ENCODE measurements around the gene ATP6V0A1. TPM values are rescaled to one million over a fixed set of nuclear protein-coding genes. Genes with fewer than 3 reads are reported as not detected.

The ATP6V0A1 gene
- total RNA-seq, 2 experiments from 2014 or later, result 10.4 to 14.4 TPM

DNA sequence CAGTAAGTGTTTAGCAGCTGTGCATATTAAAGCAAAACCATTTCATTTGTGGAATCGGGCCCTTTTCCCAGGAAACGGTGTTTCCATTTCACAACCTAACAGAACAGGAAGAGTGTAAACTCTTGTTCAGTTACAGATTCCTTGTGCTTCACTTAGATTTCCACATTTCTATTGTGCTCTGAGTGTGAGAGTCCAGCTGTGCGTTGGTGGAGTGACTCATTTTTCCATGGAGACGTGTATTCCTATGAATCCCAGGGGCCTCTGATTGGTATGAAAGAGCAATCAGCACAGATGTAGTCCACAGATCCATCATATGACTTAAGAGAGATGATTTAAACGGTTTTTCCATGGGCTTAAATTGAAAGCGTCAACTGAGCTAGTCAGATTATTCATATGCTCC is 22.3 kb upstream of the ATP6V0A1 start:
- Histone ChIP-seq H3K9me3 (ENCODE audit: control insufficient read depth in 1 of 2, insufficient read depth in 1 of 2, low read length in 2 of 2) (no peaks in the 10 kb centered on the region), H3K4me3 (ENCODE audit: low read length) (no peak overlapping the region), H3K27me3 (ENCODE audit: control insufficient read depth in 1 of 2, insufficient read depth in 2 of 2, low read length in 2 of 2) (no peaks in the 10 kb centered on the region), H3K4me1 (ENCODE audit: insufficient read depth, low read length) (no peaks in the 10 kb centered on the region), H3K27ac (ENCODE audit: low read depth in 1 of 2, low read length in 2 of 2) (no peak overlapping the region), H3K36me3 (ENCODE audit: insufficient read depth, low read length) (no peaks in the 10 kb centered on the region)
- no peaks in the 10 kb centered on the region for H3K36me3 Mint-ChIP-seq (ENCODE audit: low read depth)
- DNase-seq (no peak), ATAC-seq (ENCODE audit: poor library complexity) (no peak)
- no peaks in the 10 kb centered on the region for H3K9me3 Mint-ChIP-seq
- ChIA-PET CTCF (no interaction called here), POLR2A (no interaction called here)
- no peaks in the 10 kb centered on the region for H3K27me3 Mint-ChIP-seq
- TF ChIP-seq, protein P1, sequence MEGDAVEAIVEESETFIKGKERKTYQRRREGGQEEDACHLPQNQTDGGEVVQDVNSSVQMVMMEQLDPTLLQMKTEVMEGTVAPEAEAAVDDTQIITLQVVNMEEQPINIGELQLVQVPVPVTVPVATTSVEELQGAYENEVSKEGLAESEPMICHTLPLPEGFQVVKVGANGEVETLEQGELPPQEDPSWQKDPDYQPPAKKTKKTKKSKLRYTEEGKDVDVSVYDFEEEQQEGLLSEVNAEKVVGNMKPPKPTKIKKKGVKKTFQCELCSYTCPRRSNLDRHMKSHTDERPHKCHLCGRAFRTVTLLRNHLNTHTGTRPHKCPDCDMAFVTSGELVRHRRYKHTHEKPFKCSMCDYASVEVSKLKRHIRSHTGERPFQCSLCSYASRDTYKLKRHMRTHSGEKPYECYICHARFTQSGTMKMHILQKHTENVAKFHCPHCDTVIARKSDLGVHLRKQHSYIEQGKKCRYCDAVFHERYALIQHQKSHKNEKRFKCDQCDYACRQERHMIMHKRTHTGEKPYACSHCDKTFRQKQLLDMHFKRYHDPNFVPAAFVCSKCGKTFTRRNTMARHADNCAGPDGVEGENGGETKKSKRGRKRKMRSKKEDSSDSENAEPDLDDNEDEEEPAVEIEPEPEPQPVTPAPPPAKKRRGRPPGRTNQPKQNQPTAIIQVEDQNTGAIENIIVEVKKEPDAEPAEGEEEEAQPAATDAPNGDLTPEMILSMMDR (IDR thresholded peaks at IDR 0.05), result no peak
- intact Hi-C loops (cut with DNase I, micrococcal nuclease), result loop anchor here in 1 of 2 experiments (10.0 kb wide), 1 partner anchor 48 kb away; no protein-coding TSS in a partner anchor
- H3K27ac Mint-ChIP-seq, result no peak overlapping the region
- H3K4me3 Mint-ChIP-seq, result no peak overlapping the region
- peaks cover 1% of the 10 kb centered on the region for H3K4me1 Mint-ChIP-seq (ENCODE audit: low read depth)

DNA sequence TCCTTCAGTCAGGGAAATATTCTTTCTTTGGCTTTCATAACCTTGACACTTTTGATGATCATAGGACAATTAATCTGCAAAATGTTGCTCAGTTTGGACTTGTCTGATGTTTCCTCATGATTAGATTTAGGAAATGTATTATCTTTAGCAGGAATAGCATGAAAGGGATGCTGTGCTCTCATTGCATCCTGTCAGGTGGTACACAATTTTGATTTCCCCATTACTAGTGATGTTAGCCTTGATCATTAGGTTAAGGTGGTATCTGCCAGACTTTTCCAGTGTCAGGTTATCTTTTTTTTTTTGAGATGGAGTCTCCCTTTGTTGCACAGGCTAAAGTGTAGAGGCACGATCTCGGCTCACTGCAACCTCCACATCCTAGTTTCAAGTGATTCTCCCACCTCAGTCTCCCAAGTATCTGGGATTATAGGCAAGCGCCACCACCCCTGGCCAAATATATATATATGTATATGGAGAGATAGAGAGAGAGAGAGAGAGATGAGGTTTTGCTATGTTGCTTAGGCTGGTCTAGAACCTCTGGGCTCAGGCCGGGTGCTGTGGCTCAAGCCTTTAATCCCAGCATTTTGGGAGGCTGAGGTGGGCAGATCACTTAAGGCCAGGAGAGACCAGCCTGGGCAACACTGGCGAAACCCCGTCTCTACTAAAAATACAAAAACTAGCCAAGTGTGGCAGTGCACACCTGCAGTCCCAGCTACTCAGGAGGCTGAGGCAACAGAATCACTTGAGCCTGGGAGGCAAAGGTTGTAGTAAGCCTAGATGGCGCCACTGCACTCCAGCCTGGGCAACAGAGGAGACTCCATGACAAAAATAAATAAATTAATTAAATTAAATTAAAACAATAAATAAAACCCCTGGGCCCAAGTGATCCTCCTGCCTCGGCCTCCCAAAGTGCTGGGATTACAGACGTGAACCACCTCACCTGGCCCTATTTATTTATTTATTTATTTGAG is 19.8 kb upstream of the ATP6V0A1 start:
- Mint-ChIP-seq H3K4me3 (no peak overlapping the region), H3K27ac (no peak overlapping the region), H3K4me1 (ENCODE audit: low read depth) (peaks cover 10% of the 10 kb centered on the region), H3K9me3 (no peaks in the 10 kb centered on the region), H3K36me3 (ENCODE audit: low read depth) (no peaks in the 10 kb centered on the region), H3K27me3 (no peaks in the 10 kb centered on the region)
- POLR2A ChIA-PET, result interaction anchor here (0.9 kb wide), 1 partner anchor 15 kb away, joined by 3 read pairs; no protein-coding TSS in a partner anchor
- Histone ChIP-seq H3K9me3 (ENCODE audit: control insufficient read depth in 1 of 2, insufficient read depth in 1 of 2, low read length in 2 of 2) (no peaks in the 10 kb centered on the region), H3K36me3 (ENCODE audit: insufficient read depth, low read length) (no peaks in the 10 kb centered on the region), H3K27ac (ENCODE audit: low read depth in 1 of 2, low read length in 2 of 2) (no peak overlapping the region), H3K4me1 (ENCODE audit: insufficient read depth, low read length) (peaks cover 7% of the 10 kb centered on the region), H3K4me3 (ENCODE audit: low read length) (no peak overlapping the region), H3K27me3 (ENCODE audit: control insufficient read depth in 1 of 2, insufficient read depth in 2 of 2, low read length in 2 of 2) (no peaks in the 10 kb centered on the region)
- DNase-seq (peak in 12 of 14 experiments; percentile 26 to 71 (median 40)), ATAC-seq (ENCODE audit: poor library complexity) (peak; percentile 21)
- CTCF ChIA-PET, result interaction anchor here (0.7 to 1.6 kb wide), 2 partner anchors 10 to 17 kb away, joined by 3 read pairs; no protein-coding TSS in a partner anchor
- intact Hi-C loops (cut with DNase I, micrococcal nuclease), result loop anchor here in 1 of 2 experiments (10.0 kb wide), 1 partner anchor 46 kb away; no protein-coding TSS in a partner anchor
- TF ChIP-seq, protein P1 (IDR thresholded peaks at IDR 0.05), result peak; percentile 57

DNA sequence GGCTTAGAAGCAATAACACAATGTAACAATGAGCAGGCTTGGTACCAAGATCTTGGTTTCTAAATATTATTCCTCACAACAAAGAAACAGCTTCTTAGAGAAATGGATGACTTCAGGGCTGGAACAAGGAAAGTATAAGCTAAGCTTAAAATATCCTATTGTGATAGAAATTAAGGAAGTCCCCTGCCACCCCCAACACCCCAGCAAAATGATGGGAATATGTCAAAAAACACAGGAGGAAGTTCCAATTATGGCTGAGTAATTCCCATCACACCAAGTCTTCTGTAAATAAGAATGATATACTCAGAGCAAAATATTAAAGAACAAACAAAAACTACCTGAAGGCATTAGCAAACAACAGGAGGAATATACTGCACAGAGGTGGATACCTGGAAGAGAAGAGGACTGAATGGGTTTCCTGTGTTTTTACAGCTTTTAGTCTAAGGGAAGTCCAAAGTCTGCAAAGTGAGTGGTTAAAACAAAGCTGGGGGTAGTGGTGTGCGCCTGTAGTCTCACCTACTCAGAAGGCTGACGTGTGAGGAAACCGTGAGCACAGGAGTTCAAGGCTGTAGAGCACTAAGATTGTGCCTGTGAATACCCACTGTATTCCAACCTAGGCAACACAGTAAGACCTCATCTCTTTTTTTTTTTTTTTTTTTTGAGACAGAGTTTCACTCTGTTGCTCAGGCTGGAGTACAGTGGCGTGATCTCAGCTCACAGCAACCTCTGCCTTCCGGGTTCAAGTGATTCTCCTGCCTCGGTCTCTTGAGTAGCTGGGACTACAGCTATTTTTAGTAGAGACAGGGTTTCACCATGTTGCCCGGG is 17.1 kb upstream of the ATP6V0A1 start:
- H3K4me1 ChIP-seq (ENCODE audit: insufficient read depth, low read length), result peaks cover 7% of the 10 kb centered on the region
- ChIA-PET CTCF (interaction anchor here (0.7 to 1.1 kb wide), 3 partner anchors 15 to 46 kb away, joined by 3 read pairs; no protein-coding TSS in a partner anchor), POLR2A (interaction anchor here (0.9 to 1.2 kb wide), 2 partner anchors 47 to 53 kb away, joined by 3 read pairs; partner anchors contain the start of gene STAT3)
- H3K36me3 Mint-ChIP-seq (ENCODE audit: low read depth), result no peaks in the 10 kb centered on the region
- peak in 1 of 14 experiments; percentile 45 for DNase-seq
- no peak overlapping the region for H3K27ac Mint-ChIP-seq
- H3K4me1 Mint-ChIP-seq (ENCODE audit: low read depth), result peaks cover 10% of the 10 kb centered on the region
- no peaks in the 10 kb centered on the region for H3K27me3 ChIP-seq (ENCODE audit: control insufficient read depth in 1 of 2, insufficient read depth in 2 of 2, low read length in 2 of 2)
- ATAC-seq (ENCODE audit: poor library complexity), result peak; percentile 96
- no peaks in the 10 kb centered on the region for H3K9me3 ChIP-seq (ENCODE audit: control insufficient read depth in 1 of 2, insufficient read depth in 1 of 2, low read length in 2 of 2)
- no peaks in the 10 kb centered on the region for H3K27me3 Mint-ChIP-seq
- intact Hi-C loops (cut with DNase I, micrococcal nuclease), result loop anchor here in 1 of 2 experiments (5.0 kb wide), 1 partner anchor 36 kb away; no protein-coding TSS in a partner anchor
- H3K4me3 Mint-ChIP-seq, result no peak overlapping the region
- H3K4me3 ChIP-seq (ENCODE audit: low read length), result no peak overlapping the region
- no peak overlapping the region for H3K27ac ChIP-seq (ENCODE audit: low read depth in 1 of 2, low read length in 2 of 2)
- no peaks in the 10 kb centered on the region for H3K9me3 Mint-ChIP-seq
- TF ChIP-seq, protein P1 (IDR thresholded peaks at IDR 0.05), result no peak
- H3K36me3 ChIP-seq (ENCODE audit: insufficient read depth, low read length), result no peaks in the 10 kb centered on the region
